ENCODE data around the gene KCNJ11.

KCNJ11 gene

GRCh38 chr11:17352950-17353820, 35.3 kb downstream of the KCNJ11 start:
- peak; percentile 66 for DNase-seq

GRCh38 chr11:17351510-17352176, 36.8 kb downstream of the KCNJ11 start, which contains the start of gene NCR3LG1:
NCR3LG1 (plus strand) TSS chr11:17351800; CDS start chr11:17351970, 170 bp downstream.
- DNase-seq: no peak

- no peak for DNase-seq
These were observed 37.3 kb downstream of the KCNJ11 start for GRCh38 chr11:17351172-17351509.

GRCh38 chr11:17350455-17351171, 37.8 kb downstream of the KCNJ11 start:
- DNase-seq: no peak

- no peak for DNase-seq
These were observed 40.8 kb downstream of the KCNJ11 start for GRCh38 chr11:17347676-17348075.

- no peak for DNase-seq
These were observed 44.6 kb downstream of the KCNJ11 start for GRCh38 chr11:17343907-17344306.

GRCh38 chr11:17343257-17343656, 45.2 kb downstream of the KCNJ11 start:
- no peak for DNase-seq
